K562 (cell line): Measurements from ENCODE around the gene PRKCQ. TPM values are rescaled to one million over a fixed set of nuclear protein-coding genes. Genes with fewer than 3 reads are reported as not detected.

Experiments used
- C11orf30 ChIP-seq: fragments of 450-650 bp; IDR thresholded peaks from 2 replicates; pipeline ENCODE4 v1.6.1; 2016; ENCODE audit warnings: low read depth, mild to moderate bottlenecking
- CREB1 ChIP-seq, 2 experiments: sonication (generic) in 1 of 2; formaldehyde crosslinking in 1 of 2; IDR thresholded peaks; 2 replicates each; pipeline versions ENCODE4 v1.6.1 to v1.8.0; 2012 to 2022; ENCODE audit warnings: inconsistent platforms in 1 of 2, mild to moderate bottlenecking in 1 of 2, missing genetic modification reagents in 1 of 2, moderate library complexity in 1 of 2
- ELF1 ChIP-seq: fragments of 200-800 bp; sonication (Bioruptor generic); IDR thresholded peaks from 2 replicates; pipeline ENCODE4 v1.6.1; 2016; ENCODE audit warnings: missing genetic modification characterization, missing compliant biosample characterization
- ELF4 ChIP-seq: fragments of 450-650 bp; formaldehyde crosslinking; IDR thresholded peaks from 2 replicates; pipeline ENCODE4 v1.4.0; 2022; ENCODE audit warnings: missing genetic modification characterization
- EP300 ChIP-seq: IDR thresholded peaks from 2 replicates; pipeline ENCODE4 v1.6.1; 2012; ENCODE audit warnings: low read length, improper control_type of control experiment
- GATAD2A ChIP-seq: fragments of 450-650 bp; IDR thresholded peaks from 2 replicates; pipeline ENCODE4 v1.6.1; 2017
- HNRNPUL1 ChIP-seq: fragments of 200-400 bp; formaldehyde crosslinking; IDR thresholded peaks from 2 replicates; pipeline ENCODE4 v1.6.1; 2017; ENCODE audit warnings: low read length
- HOXB6 ChIP-seq: fragments of 250-450 bp; sonication (Bioruptor Pico); IDR thresholded peaks from 2 replicates; pipeline ENCODE4 v1.5.1; 2022; ENCODE audit warnings: mild to moderate bottlenecking, borderline replicate concordance
- KDM5B ChIP-seq: fragments of 200-600 bp; sonication (generic); IDR thresholded peaks from 2 replicates; pipeline ENCODE4 v1.6.1; 2012; ENCODE audit warnings: low read depth, mild to moderate bottlenecking, moderate library complexity, low read length, control low read depth, inconsistent platforms; ENCODE audit not compliant: insufficient replicate concordance
- MYNN ChIP-seq, 2 experiments: sonication (generic); formaldehyde crosslinking in 1 of 2; IDR thresholded peaks; 2 replicates each; pipeline versions ENCODE4 v1.5.0 to v1.6.1; 2016 to 2020; ENCODE audit warnings: antibody characterized with exemption in 1 of 2, missing genetic modification reagents in 1 of 2
- PHF21A ChIP-seq: fragments of 450-650 bp; IDR thresholded peaks from 2 replicates; pipeline ENCODE4 v1.6.1; 2017; ENCODE audit warnings: low read depth, borderline replicate concordance
- STAT5A ChIP-seq: IDR thresholded peaks from 2 replicates; pipeline ENCODE4 v1.6.1; 2012; ENCODE audit warnings: low read length, inconsistent platforms, borderline replicate concordance
- TEAD4 ChIP-seq, 2 experiments: sonication (generic) in 1 of 2; formaldehyde crosslinking in 1 of 2; IDR thresholded peaks; 2 replicates each; pipeline versions ENCODE4 v1.6.1 to v1.8.0; 2012 to 2022; ENCODE audit warnings: borderline replicate concordance in 1 of 2, inconsistent platforms in 1 of 2, low read length in 1 of 2, mild to moderate bottlenecking in 1 of 2, missing genetic modification reagents in 1 of 2
- TFAM ChIP-seq: fragments of 250-450 bp; sonication (Bioruptor Pico); conservative IDR thresholded peaks from 2 replicates; pipeline ENCODE4 v1.5.0; 2021; ENCODE audit warnings: mild to moderate bottlenecking, moderate library complexity
- ZNF583 ChIP-seq: fragments of 250-450 bp; sonication (Bioruptor Pico); IDR thresholded peaks from 2 replicates; pipeline ENCODE4 v1.4.0; 2020
- ZNF609 ChIP-seq: sonication (generic); formaldehyde crosslinking; IDR thresholded peaks from 2 replicates; pipeline ENCODE4 v1.8.1; 2023; ENCODE audit warnings: missing genetic modification reagents, mild to moderate bottlenecking, borderline replicate concordance
- ZNF639 ChIP-seq, 2 experiments: fragments of 200-800 bp in 1 of 2; sonication (Bioruptor generic) in 1 of 2; sonication (generic) in 1 of 2; formaldehyde crosslinking in 1 of 2; IDR thresholded peaks in 1 of 2; conservative IDR thresholded peaks in 1 of 2; 2 replicates each; pipeline versions ENCODE4 v1.5.0 to v1.6.1; 2016 to 2020; ENCODE audit warnings: missing compliant biosample characterization in 1 of 2, missing genetic modification characterization in 1 of 2, missing genetic modification reagents in 1 of 2
- ZNF644 ChIP-seq: fragments of 200-800 bp; sonication (Bioruptor generic); IDR thresholded peaks from 2 replicates; pipeline ENCODE4 v1.6.1; 2016; ENCODE audit warnings: low read depth, missing genetic modification characterization, missing compliant biosample characterization
- ZNF764 ChIP-seq: fragments of 250-450 bp; sonication (Bioruptor Pico); IDR thresholded peaks from 2 replicates; pipeline ENCODE4 v1.4.0; 2020; ENCODE audit warnings: low read depth, mild to moderate bottlenecking, moderate library complexity
- ZNF77 ChIP-seq: fragments of 250-450 bp; sonication (Bioruptor Pico); IDR thresholded peaks from 2 replicates; pipeline ENCODE4 v1.5.0; 2020
- polyA plus RNA-seq, 8 experiments: library from polyadenylated mRNA; depleted of rRNA in 4 of 8; stranded (reverse) in 5 of 8; unstranded in 3 of 8; fragments of >200 nt; fragmentation: Nextera tagmentation in 2 of 8; fragmentation: Illumina TruSeq in 1 of 8; extraction: Ambion mirVana in 2 of 8; extraction: Trizol in 1 of 8; gene quantifications; 2 replicates each; pipeline versions ENCODE4 v1.2.1 to v1.2.3, GENCODE V29; 2011 to 2014; ENCODE audit warnings: inconsistent platforms in 1 of 8, missing spikeins in 1 of 8
- total RNA-seq, 7 experiments: library from RNA; depleted of rRNA in 6 of 7; stranded (reverse); fragments of >200 nt in 6 of 7; fragmentation: Illumina TruSeq in 2 of 7; extraction: Trizol in 2 of 7; gene quantifications; 2 replicates each; pipeline versions ENCODE4 v1.2.1 to v1.2.3, GENCODE V29; 2011 to 2021; ENCODE audit warnings: low replicate concordance in 1 of 7
- TF ChIP-seq, protein P1 (sequence below): sonication (generic); formaldehyde crosslinking; IDR thresholded peaks from 2 replicates; pipeline ENCODE4 v1.8.1; 2023; ENCODE audit warnings: mild to moderate bottlenecking, missing genetic modification reagents

Gene PRKCQ
- total and polyA plus RNA-seq, 9 of the 15 experiments (the other 6 are each of a cell fraction or from before 2014, with no cell fraction given): 4.4 to 23.3 (median 14.6) TPM

- no peak for TF ChIP-seq CREB1 (IDR thresholded peaks at IDR 0.05)
- peak; percentile 21; the same call in 1 of the 2 replicates for TF ChIP-seq CREB1 (CRISPR knock-in tag; IDR thresholded peaks at IDR 0.05)
- TF ChIP-seq, protein P1, sequence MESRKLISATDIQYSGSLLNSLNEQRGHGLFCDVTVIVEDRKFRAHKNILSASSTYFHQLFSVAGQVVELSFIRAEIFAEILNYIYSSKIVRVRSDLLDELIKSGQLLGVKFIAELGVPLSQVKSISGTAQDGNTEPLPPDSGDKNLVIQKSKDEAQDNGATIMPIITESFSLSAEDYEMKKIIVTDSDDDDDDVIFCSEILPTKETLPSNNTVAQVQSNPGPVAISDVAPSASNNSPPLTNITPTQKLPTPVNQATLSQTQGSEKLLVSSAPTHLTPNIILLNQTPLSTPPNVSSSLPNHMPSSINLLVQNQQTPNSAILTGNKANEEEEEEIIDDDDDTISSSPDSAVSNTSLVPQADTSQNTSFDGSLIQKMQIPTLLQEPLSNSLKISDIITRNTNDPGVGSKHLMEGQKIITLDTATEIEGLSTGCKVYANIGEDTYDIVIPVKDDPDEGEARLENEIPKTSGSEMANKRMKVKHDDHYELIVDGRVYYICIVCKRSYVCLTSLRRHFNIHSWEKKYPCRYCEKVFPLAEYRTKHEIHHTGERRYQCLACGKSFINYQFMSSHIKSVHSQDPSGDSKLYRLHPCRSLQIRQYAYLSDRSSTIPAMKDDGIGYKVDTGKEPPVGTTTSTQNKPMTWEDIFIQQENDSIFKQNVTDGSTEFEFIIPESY (CRISPR knock-in tag): no peak
- TF ChIP-seq ZNF639 (CRISPR knock-in tag; conservative IDR thresholded peaks at IDR 0.05 in 1 of 2, IDR thresholded peaks at IDR 0.05 in 1 of 2): no peak
- no peak for TF ChIP-seq ZNF764
- TF ChIP-seq ELF4 (CRISPR knock-in tag): no peak
- 0 out of 2 replicates have a peak, but pooled peaks have one; percentile 5 for TF ChIP-seq C11orf30
- TF ChIP-seq ZNF609: no peak
- no peak for TF ChIP-seq ZNF583
- no peak for TF ChIP-seq TFAM (CRISPR knock-in tag)
- no peak for TF ChIP-seq HNRNPUL1
- TF ChIP-seq KDM5B: no peak
- no peak for TF ChIP-seq STAT5A
- peak; percentile 67 for TF ChIP-seq TEAD4 (IDR thresholded peaks at IDR 0.05; ENCODE audit: low read length)
- no peak for TF ChIP-seq TEAD4 (CRISPR knock-in tag; IDR thresholded peaks at IDR 0.05; ENCODE audit: borderline replicate concordance)
- TF ChIP-seq HOXB6: no peak
- TF ChIP-seq PHF21A: no peak
- 0 out of 2 replicates have a peak, but pooled peaks have one; percentile 64 for TF ChIP-seq MYNN (IDR thresholded peaks at IDR 0.05)
- TF ChIP-seq MYNN (CRISPR knock-in tag; IDR thresholded peaks at IDR 0.05): no peak
- TF ChIP-seq ZNF77 (CRISPR knock-in tag): no peak
- peak; percentile 27; the same call in 1 of the 2 replicates for TF ChIP-seq EP300
- TF ChIP-seq ELF1 (tag): no peak
- TF ChIP-seq GATAD2A: no peak
- TF ChIP-seq ZNF644 (tag): no peak
Measured at GRCh38 chr10:6487920-6488319, 92.2 kb downstream of the PRKCQ start (continued).
